DMS 273 (cell line): ENCODE data around the gene SLC2A3.
"Not testable (repeated sequence)": the region's sequence is repeated elsewhere in the genome, so short reads cannot be mapped to it uniquely, and the experiment has no call there.

ENCODE experiments used
- DNase-seq: peaks from one replicate; lab custom pipeline; 2025; ENCODE audit not compliant: unreplicated experiment; lab: John Stamatoyannopoulos, UW

The SLC2A3 gene

DNA sequence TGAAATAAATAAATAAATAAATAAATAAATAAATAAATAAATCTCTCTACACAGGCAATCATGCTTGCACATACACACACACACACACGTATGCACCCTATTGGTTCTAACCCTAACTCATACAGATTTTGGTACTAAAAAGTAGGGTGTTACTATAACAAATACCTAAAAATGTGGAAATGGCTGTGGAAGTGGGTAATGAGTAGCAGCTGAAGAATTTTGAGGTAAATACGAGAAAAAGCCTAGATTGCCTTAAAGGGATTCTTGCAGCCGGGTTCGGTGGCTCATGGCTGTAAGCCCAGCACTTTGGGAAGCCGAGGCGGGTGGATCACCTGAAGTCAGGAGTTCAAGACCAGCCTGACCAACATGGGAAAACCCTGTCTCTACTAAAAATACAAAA is 15.7 kb upstream of the SLC2A3 start:
- DNase-seq = no peak

DNA sequence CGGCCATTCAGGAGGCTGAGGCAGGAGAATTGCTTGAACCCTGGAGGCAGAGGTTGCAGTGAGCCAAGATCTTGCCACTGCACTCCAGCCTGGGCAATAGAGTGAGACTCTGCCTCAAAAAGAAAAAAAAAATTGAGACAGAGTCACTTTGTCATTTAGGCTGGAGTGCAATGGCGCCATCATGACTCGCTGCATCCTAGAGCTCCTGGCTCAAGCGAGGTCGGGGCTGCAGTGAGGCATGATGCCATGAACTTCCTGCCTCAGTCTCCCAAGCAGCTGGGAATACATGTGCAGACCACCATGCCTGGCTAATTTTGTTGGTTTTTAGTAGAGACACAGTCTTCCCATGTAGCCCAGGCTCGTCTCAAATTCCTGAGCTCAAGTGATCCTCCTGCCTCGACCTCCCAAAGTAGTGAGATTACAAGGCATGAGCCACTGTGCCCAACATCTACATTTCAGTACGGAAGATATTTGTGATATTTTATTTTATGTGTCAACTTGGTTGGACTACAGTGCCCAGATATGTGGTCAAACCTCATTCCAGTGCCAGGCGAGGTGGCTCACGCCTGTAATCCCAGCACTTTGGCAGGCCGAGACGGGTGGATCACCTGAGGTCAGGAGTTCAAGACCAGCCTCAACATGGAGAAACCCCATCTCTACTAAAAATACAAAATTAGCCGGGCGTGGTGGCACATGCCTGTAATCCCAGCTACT is 14.4 kb upstream of the SLC2A3 start:
- DNase-seq = not testable (repeated sequence)

DNA sequence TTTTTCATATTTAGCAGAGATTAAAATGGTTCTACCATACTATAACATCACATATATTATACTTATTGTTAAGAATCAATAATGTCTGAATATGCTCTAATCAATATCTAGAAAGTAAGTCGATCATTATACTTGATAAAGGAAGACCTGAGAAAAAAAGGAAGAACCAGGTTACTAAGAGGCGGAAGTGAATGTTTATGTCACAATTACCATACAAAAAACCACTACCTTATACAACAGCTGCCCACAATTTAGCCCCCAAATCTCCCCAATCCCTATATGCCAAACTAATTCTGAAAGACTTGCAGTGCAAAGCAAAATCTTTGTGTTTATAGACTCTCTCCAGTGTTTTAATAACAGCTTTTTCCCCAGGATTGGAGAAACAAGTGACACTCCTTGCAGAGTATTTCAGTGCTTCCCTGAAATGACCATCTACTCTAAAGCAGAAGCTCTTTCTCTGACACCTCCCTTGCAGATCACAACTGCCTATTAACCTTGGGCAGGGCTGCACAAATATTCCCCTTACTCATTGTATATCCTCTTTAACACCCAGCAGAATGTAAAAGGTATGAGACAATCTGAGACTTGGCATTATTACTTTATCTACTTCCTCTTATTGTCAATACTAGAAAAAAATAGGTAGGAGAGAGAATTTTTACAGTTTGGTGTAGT is 12.7 kb upstream of the SLC2A3 start:
- no peak for DNase-seq

DNA sequence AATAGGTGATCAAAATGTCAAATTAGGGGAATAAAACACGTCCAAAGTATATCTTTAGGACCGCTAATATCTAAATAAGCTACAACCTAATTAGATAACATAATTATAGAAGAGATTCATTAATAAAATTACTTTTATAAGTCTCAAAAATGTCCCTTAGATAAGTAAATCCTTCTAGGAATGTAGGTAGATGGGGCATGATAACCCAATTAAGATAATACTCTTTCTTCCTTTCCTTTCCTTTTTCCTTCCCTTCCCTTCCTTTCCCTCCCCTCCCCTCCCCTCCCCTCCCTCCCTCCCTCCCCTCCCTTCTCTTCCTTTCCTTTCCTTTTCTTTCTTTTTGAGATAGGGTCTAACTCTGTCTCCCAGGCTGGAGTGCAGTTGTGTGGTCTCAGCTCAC is 11.0 kb upstream of the SLC2A3 start:
- no peak for DNase-seq

DNA sequence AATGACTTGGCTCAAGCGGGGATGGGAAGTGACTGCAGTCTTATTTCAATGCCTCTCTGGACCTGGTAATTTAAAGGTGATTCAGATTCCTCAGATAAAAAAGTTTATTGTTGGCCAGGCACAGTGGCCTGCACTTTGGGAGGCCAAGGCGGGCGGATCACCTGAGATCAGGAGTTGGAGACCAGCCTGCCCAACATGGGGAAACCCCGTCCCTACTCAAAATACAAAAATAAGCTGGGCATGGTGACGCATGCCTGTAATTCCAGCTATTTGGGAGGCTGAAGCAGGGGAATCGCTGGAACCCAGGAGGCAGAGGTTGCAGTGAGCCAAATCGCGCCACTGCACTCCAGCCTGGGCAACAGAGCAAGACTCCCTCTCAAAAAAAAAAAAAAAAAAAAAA is 8.8 kb upstream of the SLC2A3 start:
- DNase-seq = not testable (repeated sequence)

DNA sequence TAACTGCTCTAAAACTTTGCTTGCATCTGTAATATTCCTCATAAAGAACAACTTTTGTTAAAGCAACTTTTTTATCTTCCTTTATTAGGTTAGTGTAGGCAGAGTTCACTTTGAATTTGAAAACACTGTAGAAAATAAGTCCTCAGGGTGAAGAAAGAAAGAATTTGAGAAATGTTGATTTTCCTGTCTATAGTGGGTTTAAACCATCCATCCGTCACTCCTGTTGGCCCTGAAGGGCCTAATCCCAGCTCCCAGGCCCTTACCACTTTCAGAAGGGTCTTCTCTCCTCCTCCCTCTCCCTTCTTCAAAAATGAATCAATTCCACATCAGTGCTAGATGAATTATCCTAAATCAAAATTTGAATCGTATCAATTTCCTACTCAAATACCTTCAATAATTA is 4.9 kb upstream of the SLC2A3 start:
- no peak for DNase-seq

DNA sequence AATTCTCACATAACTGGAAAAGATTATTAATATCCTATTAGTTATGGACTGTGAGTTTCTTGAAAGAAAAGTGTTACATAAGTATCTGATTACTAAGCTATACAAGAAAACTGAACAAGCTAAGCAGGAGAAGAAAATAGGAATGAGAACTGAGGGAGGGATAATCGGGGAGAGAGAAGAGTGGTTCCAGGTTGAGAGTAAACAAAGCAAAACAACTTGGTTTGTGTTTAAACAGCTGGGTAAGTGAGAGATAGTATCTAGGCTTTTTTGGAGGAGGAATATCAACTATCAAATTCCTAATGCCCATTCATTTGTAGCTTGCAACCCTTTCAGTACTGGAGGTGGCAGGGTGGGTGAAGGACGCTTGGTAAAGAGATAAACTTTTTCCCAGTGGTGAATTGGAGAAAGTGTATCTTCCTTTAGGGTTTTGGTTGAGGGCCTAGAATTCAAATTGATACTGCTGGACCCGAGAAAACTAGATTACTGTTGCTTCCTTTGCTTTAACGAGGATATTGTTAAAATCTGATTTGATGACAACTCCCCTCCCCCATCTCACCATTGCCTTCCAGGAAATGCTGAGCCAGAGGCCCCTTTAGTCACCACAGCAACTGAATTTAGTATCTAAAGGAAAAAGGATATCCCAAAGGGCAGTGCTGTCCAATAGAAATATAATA is 2.0 kb upstream of the SLC2A3 start:
- DNase-seq = peak; percentile 39

DNA sequence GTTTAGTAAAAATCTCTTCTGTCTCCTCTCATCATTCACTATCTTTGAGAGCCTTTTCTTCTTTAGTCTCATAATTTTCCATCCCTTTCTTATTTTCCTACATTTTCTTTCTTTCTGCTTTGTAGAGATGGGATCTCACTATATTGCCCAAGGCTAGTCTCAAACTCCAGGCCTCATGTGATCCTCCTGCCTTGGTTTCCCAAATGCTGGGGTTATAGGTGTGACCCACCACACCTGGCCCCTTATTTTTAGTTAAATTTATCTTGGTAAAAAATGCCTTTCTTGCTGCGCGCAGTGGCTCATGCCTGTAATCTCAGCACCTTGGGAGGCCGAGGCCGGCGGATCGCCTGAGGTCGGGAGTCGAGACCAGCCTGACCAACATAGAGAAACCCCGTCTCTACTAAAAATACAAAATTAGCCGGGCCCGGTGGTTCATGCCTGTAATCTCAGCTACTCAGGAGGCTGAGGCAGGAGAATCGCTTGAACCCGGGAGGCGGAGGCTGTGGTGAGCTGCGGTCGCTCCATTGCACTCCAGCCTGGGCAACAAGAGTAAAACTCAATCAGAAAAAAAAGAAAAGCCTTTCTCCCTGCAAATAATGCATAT is 996 bp downstream of the SLC2A3 start:
- DNase-seq = no peak

DNA sequence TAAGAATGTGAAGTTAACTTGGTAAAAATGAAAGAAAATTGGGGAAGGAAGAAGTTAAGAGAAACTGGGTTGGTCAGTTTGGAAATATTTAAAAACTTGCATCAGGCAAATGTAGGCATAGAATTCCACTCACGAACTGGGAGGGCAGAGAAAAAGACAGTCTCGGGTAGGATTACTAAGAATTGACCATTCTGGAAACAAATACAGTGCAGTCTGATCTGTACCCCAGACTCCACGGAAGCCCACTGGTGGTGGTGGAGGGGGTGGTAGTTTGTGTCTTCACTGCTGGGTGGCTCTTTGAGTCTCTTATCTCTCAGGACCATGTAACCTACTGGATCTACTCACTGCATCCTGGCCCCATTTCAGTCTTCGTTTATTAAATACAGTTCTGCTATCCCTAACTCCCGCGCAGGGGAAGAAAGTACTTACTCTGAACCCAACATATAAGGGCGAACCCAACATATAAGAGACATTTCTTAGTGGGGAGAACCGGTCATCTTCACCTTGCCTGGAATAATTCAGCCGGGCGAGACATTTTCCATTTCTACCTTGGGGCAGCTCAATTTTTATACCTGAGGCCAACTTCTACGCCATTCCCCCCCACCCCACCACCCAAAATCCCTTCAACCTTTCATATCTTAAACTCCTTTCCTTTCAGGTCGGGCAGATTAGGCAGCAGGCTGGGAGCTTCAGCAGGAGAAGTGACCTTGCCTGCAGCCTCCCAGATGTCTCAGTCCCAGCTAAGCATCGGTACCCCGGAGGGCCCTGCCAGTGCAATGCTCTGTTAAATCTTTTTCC is 1.7 kb downstream of the SLC2A3 start:
- no peak for DNase-seq

DNA sequence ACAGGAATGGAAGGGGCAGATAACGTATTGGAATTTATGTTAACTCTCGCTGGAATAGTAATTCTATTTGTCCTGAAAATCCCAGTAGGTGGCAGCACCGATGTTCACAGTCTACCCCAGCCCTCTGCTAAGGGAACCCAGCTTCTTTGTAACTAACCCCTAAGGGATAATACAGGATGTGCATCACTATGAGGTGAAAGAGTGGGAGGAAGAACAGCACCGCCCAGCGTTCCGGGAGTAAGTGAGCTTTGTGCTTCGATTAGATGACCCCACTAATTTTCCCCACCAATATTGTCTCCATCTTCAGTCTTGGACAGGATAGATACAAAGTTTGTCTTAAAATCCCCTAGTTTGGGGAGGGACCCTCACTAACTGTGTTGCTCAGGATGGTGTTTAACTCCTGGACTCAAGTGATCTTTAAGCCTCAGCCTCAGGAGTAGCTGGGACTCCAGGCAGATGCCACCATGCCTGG is 2.7 kb downstream of the SLC2A3 start:
- peak; percentile 87 for DNase-seq

DNA sequence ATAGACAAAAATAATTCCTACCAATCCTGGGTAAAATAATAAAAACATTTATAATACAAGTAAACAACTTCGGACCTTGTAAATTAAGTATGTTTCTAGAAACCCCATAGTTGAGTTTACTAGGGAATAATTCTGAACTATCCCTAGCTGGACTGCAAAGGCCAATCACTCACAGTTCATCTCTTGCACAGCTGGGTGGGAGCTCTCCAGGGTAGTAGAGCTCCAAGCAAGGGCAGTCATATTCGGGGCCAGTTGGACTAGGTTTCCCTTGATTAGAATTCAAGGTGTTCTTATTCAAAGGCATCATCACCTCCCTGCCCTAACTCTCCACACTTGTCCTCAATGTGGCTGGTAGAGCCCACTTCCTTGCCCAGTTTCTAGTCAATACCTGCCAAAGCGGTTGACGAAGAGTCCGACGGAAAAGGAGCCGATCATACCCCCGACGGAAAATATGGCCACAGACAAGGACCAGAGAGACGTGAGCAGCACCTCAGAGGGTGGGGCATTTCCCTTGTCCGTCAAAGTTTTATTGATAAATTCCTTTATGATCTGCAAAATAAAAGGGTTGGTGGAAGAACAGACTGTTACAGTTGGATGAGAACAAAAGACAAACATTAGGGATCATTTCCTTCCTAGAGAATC is 3.3 kb downstream of the SLC2A3 start:
- not testable (repeated sequence) for DNase-seq

DNA sequence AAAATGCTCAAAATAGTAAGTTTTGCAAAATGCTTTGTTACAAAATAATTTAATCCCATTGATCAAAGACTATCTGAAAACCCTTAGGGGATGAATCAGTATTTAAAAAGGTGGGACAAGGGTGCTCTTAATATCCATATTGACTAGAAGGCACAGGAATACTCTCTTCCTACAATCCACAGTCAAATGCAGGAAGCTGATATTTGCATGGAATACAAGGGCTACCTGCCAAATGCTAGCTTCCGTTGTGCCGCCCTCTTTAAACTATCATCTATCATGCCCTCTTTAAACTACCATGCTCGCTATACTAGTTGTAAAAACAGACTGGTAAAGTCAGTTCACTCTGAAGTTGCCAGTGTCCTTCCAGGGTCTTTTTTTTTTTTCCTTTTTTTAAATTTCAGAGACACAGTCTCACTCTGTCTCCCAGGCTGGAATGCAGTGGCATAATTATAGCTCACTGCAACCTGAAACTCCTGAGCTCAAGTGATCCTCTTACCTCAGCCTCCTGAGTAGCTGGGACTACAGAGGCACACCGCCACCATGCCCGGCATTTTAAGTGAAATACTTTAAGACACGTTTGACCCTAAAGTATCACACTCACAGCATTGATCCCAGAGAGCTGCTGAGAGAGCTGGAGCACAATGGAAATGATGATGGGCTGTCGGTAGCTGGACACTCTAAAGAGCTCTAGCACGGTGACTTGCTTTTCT is 6.7 kb downstream of the SLC2A3 start:
- no peak for DNase-seq

DNA sequence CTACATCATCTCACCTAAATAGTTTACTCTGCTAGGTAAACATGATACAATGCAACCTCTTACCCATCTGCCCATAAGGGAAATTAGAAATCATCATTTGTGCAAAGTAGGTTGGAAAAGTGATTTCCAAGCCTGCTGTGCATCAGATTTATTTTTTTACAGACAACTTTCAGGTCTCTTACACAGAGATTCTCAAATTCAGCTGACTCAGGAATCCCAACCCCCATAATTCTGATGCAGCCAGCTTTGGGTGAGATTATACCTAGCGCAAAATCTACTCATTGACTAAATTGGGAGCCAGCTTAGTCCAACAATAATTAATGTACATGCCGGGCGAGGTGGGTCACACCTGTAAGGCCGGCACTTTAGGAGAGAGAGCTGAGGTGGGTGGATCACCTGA is 8.5 kb downstream of the SLC2A3 start:
- no peak for DNase-seq

DNA sequence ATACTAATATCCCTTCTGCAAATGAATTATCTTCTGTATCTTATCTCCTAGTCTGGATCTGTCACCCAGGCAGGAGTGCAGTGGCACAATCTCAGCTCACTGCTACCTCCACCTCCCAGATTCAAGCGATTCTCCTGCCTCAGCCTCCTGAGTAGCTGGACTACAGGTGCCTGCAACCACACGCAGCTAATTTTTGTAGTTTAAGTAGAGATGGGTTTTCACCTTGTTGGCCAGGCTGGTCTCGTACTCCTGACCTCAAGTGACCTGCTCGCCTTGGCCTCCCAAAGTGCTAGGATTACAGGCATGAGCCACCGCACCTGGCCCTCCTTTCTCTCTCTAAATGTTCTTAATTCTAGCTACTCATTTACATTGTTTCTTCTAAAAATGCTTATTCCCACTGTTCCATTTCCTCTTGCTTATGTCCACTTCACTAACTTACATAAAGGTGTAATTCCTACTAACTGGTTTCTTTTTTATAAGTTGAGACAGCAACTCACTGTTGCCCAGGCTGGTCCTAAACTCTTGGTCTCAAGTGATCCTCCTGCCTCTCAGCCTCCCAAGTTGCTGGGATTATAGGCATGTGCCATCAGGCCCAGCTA is 9.8 kb downstream of the SLC2A3 start:
- not testable (repeated sequence) for DNase-seq

DNA sequence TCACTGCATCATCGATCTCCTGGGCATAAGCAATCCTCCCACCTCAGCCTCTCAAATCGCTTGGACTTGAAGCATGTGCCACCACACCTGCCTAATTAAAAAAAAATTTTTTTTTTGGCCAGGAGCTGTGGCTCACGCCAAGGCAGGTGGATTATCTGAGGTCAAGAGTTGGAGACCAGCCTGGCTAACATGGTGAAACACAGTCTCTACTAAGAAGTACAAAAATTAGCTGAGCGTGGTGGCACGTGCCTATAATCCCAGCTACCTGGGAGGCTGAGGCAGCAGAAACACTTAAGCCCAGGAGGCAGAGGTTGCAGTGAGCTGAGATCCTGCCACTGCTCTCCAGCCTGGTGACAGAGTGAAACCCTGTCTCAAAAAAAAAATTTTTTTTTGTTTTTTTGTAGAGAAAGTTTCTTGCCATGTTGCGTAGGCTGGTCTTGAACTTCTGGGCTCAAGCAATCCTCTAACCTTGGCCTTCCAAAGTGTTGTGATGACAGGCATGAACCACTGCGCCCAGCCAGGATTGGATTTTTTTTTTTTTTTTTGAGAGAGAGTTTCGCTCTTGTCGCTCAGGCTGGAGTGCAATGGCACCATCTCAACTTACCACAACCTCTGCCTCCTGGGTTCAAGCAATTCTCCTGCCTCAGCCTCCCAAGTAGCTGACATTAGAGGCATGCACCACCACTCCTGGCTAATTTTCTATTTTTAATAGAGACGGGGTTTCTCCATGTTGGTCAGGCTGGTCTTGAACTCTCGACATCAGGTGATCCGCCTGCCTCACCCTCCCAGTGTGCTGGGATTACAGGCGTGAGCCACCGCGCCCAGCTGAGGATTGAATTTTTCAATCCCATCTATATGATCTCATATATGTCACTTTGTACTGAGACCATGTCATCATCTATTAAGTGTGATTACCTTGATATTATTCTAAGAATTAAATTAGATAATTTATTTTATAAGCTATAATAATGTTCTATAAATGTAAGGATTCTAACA is 12.4 kb downstream of the SLC2A3 start:
- no peak for DNase-seq

DNA sequence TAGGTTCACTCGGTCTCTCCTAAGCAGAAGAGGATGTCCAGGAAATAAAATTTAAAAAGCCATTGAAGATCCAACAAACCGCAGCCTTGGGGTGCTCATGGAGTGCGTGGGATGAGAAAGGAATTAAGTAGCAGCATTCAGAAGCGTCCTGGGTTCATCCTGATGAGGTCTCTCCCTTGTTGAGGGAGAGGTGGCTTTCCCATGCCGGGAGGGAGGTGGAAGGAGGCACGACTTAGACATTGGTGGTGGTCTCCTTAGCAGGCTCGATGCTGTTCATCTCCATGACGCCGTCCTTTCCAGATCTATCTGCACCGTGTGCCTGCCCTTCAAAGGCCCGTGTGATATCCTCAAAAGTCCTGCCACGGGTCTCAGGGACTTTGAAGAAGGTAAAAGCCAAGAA is 14.8 kb downstream of the SLC2A3 start:
- not testable (repeated sequence) for DNase-seq

DNA sequence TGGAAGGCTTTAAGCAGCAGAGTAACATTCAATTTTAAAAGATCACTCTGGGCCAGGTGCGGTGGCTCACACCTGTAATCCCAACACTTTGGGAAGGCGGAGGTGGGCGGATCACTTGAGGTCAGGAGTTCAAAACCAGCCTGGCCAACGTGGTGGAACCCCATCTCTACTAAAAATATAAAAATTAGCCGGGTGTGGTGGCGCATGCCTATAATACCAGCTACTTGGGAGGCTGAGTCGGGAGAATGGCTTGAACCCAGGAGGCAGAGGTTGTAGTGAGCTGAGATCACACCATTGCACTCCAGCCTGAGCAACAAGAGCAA is 17.8 kb downstream of the SLC2A3 start:
- not testable (repeated sequence) for DNase-seq
